ENCODE measurements around the gene MSL1. TPM values are rescaled to one million over a fixed set of nuclear protein-coding genes. Genes with fewer than 3 reads are reported as not detected.

The MSL1 gene
- total and polyA plus RNA-seq, 9 of the 15 experiments (the other 6 are each of a cell fraction or from before 2014, with no cell fraction given), result 13.8 to 120 (median 61.9) TPM

- TF ChIP-seq ZBTB49 (CRISPR knock-in tag; IDR thresholded peaks at IDR 0.05; ENCODE audit: borderline replicate concordance), result no peak
- TF ChIP-seq FOSL1 (tag; conservative IDR thresholded peaks at IDR 0.05), result peak; percentile 60; the same call in 1 of the 2 replicates
- TF ChIP-seq POLR2H (tag; IDR thresholded peaks at IDR 0.05; ENCODE audit: low read depth), result no peak
- TF ChIP-seq MGA (IDR thresholded peaks at IDR 0.05), result peak; percentile 69
- TF ChIP-seq E2F4 (CRISPR knock-in tag; IDR thresholded peaks at IDR 0.05; ENCODE audit: low read depth), result no peak
- no peak for TF ChIP-seq ZNF780A (CRISPR knock-in tag; IDR thresholded peaks at IDR 0.05)
- TF ChIP-seq E2F6 (IDR thresholded peaks at IDR 0.05; ENCODE audit: borderline replicate concordance in 1 of 2, extremely low read depth in 1 of 2, insufficient read depth in 1 of 2, insufficient read length in 1 of 2, low read depth in 1 of 2, low read length in 1 of 2, poor library complexity in 1 of 2, severe bottlenecking in 1 of 2), result peak in 1 of 2 experiments; percentile 40
- TF ChIP-seq SAFB2 (IDR thresholded peaks at IDR 0.05; ENCODE audit: borderline replicate concordance, low read depth, low read length, severe bottlenecking), result no peak
Observed at GRCh38 chr17:40111221-40112128, 10.3 kb upstream of the MSL1 start (continued).
